HCT116 (cell line): Measurements from ENCODE around the gene CSNK1D. TPM values are rescaled to one million over a fixed set of nuclear protein-coding genes. Genes with fewer than 3 reads are reported as not detected.

ENCODE experiments used
- ATAC-seq: fragments of 200-7000 bp; cut with Tn5 transposase; 2 replicates; pipeline ENCODE4 v1.9.1; 2020; ENCODE audit warnings: mild to moderate bottlenecking, moderate library complexity
- BruUV-seq: library from RNA; stranded (reverse); fragments of 400-500 nt; replicated peaks from 2 replicates; lab custom pipeline; 2021; lab: Mats Ljungman, UMichigan
- CTCF ChIA-PET: fragments of 300-600 bp; sonication (Branson Sonifier 250); formaldehyde crosslinking; loops from one replicate; lab custom pipeline; 2021; ENCODE audit warnings: antibody characterized with exemption; lab: Charles Lee
- POLR2A ChIA-PET: fragments of 300-600, 350-600 bp; sonication (Branson Sonifier 250); formaldehyde crosslinking; loops from one replicate; lab custom pipeline; 2021; ENCODE audit warnings: antibody characterized with exemption; lab: Charles Lee
- RAD21 ChIA-PET, 2 experiments: fragments of 300-600 bp; sonication (Branson Sonifier 250); formaldehyde crosslinking; loops; one replicate each; lab custom pipeline; 2023; ENCODE audit warnings: low total read pairs in 2 of 2; ENCODE audit not compliant: uncharacterized antibody in 2 of 2, unreplicated experiment in 2 of 2, low non-redundant PET in 1 of 2; lab: Charles Lee
- DNase-seq: peaks from one replicate; pipeline ENCODE4 v3.0.0-alpha.2; 2010; ENCODE audit warnings: low read depth, low spot score
- H2AFZ ChIP-seq: fragments of 200-600 bp; shearing (Covaris generic), sonication (generic); 2 replicates; pipeline ENCODE4 v1.6.1; 2017; ENCODE audit warnings: low read depth, mixed run types, mixed read lengths, antibody characterized with exemption, low read length; ENCODE audit not compliant: poor library complexity, severe bottlenecking
- H3K27ac ChIP-seq: 2 replicates; pipeline ENCODE4 v1.5.1; 2012; ENCODE audit warnings: low read depth, low read length
- H3K27me3 ChIP-seq: fragments of 200-600 bp; sonication (generic); 2 replicates; pipeline ENCODE4 v1.6.1; 2016; ENCODE audit warnings: mixed run types, low read length, mixed read lengths; ENCODE audit not compliant: insufficient read depth
- H3K36me3 ChIP-seq, 2 experiments: fragments of 200-500 bp in 1 of 2; fragments of 200-600 bp in 1 of 2; sonication (Bioruptor generic) in 1 of 2; sonication (generic) in 1 of 2; 2 replicates each; pipeline versions ENCODE4 v1.5.1 to v1.6.1; 2014 to 2016; ENCODE audit warnings: low read length in 2 of 2, inconsistent platforms in 1 of 2, mixed read lengths in 1 of 2, mixed run types in 1 of 2; ENCODE audit not compliant: insufficient read depth in 2 of 2, control insufficient read depth in 1 of 2
- H3K4me1 ChIP-seq, 2 experiments: fragments of 200-600 bp in 1 of 2; sonication (generic) in 1 of 2; 2 replicates each; pipeline versions ENCODE4 v1.5.1 to v1.6.1; 2012 to 2017; ENCODE audit warnings: low read length in 2 of 2, inconsistent platforms in 1 of 2, mild to moderate bottlenecking in 1 of 2, mixed read lengths in 1 of 2, mixed run types in 1 of 2, moderate library complexity in 1 of 2; ENCODE audit not compliant: insufficient read depth in 2 of 2, control insufficient read depth in 1 of 2
- H3K4me2 ChIP-seq: fragments of 200-600 bp; sonication (generic); 2 replicates; pipeline ENCODE4 v1.6.1; 2017; ENCODE audit warnings: mixed run types, low read length, mixed read lengths
- H3K4me3 ChIP-seq, 2 experiments: fragments of 200-600 bp in 1 of 2; sonication (generic) in 1 of 2; replicated peaks in 1 of 2; 2 replicates each; pipeline ENCODE4 v1.5.1; 2011 to 2016; ENCODE audit warnings: low read length in 2 of 2, control low read depth in 1 of 2, low read depth in 1 of 2, mild to moderate bottlenecking in 1 of 2, mixed read lengths in 1 of 2, mixed run types in 1 of 2
- H3K79me2 ChIP-seq: fragments of 200-600 bp; sonication (generic); 2 replicates; pipeline ENCODE4 v1.6.1; 2017; ENCODE audit warnings: mild to moderate bottlenecking, mixed run types, low read length, moderate library complexity, mixed read lengths; ENCODE audit not compliant: insufficient read depth
- H3K9ac ChIP-seq: fragments of 200-600 bp; sonication (generic); 2 replicates; pipeline ENCODE4 v1.6.1; 2016; ENCODE audit warnings: low read length, mixed read lengths
- H3K9me2 ChIP-seq: fragments of 200-600 bp; sonication (generic), shearing (Covaris generic); 2 replicates; pipeline ENCODE4 v1.6.1; 2017; ENCODE audit warnings: mixed run types, mild to moderate bottlenecking, moderate library complexity; ENCODE audit not compliant: insufficient read depth
- H3K9me3 ChIP-seq, 2 experiments: fragments of 200-500 bp in 1 of 2; fragments of 200-600 bp in 1 of 2; sonication (Bioruptor generic) in 1 of 2; sonication (generic) in 1 of 2; 2 replicates each; pipeline ENCODE4 v1.6.1; 2014 to 2017; ENCODE audit warnings: low read length in 2 of 2, mixed read lengths in 2 of 2, inconsistent platforms in 1 of 2, low read depth in 1 of 2, mild to moderate bottlenecking in 1 of 2, mixed run types in 1 of 2, moderate library complexity in 1 of 2; ENCODE audit not compliant: control insufficient read depth in 1 of 2, insufficient read depth in 1 of 2
- H4K20me1 ChIP-seq: fragments of 200-600 bp; sonication (generic), shearing (Covaris generic); 2 replicates; pipeline ENCODE4 v1.6.1; 2017; ENCODE audit warnings: mixed run types, mild to moderate bottlenecking, moderate library complexity; ENCODE audit not compliant: insufficient read depth
- ATF3 ChIP-seq: IDR thresholded peaks from 2 replicates; pipeline ENCODE4 v1.6.1; 2012
- CEBPB ChIP-seq: IDR thresholded peaks from 2 replicates; pipeline ENCODE4 v1.6.1; 2012; ENCODE audit warnings: low read depth
- CTCF ChIP-seq, 3 experiments: fragments of 200-600 bp in 1 of 3; sonication (generic) in 1 of 3; IDR thresholded peaks in 2 of 3; conservative IDR thresholded peaks in 1 of 3; 2 replicates each; pipeline ENCODE4 v1.5.1; 2012 to 2017; ENCODE audit warnings: low read depth in 2 of 3, low read length in 2 of 3, antibody characterized with exemption in 1 of 3, borderline replicate concordance in 1 of 3, control low read depth in 1 of 3, mild to moderate bottlenecking in 1 of 3, mixed read lengths in 1 of 3, mixed run types in 1 of 3, moderate library complexity in 1 of 3; ENCODE audit not compliant: insufficient read depth in 1 of 3
- EGR1 ChIP-seq: IDR thresholded peaks from 2 replicates; pipeline ENCODE4 v1.6.1; 2012; ENCODE audit warnings: low read depth
- ELF1 ChIP-seq: IDR thresholded peaks from 2 replicates; pipeline ENCODE4 v1.6.1; 2012; ENCODE audit warnings: low read depth, borderline replicate concordance
- FOSL1 ChIP-seq: IDR thresholded peaks from 2 replicates; pipeline ENCODE4 v1.6.1; 2012; ENCODE audit warnings: low read depth
- POLR2A ChIP-seq: IDR thresholded peaks from 2 replicates; pipeline ENCODE4 v1.7.0; 2011; ENCODE audit warnings: borderline replicate concordance; ENCODE audit not compliant: insufficient read depth, insufficient read length; ENCODE audit errors: extremely low read depth
- POLR2AphosphoS5 ChIP-seq: IDR thresholded peaks from 2 replicates; pipeline ENCODE4 v1.6.1; 2011; ENCODE audit warnings: mild to moderate bottlenecking, low read depth, low read length, moderate library complexity
- RAD21 ChIP-seq: IDR thresholded peaks from 2 replicates; pipeline ENCODE4 v1.6.1; 2012; ENCODE audit warnings: low read depth, mild to moderate bottlenecking
- REST ChIP-seq: IDR thresholded peaks from 2 replicates; pipeline ENCODE4 v1.6.1; 2012; ENCODE audit warnings: low read depth
- SIN3A ChIP-seq: IDR thresholded peaks from 2 replicates; pipeline ENCODE4 v1.6.1; 2012; ENCODE audit warnings: low read depth
- SP1 ChIP-seq: IDR thresholded peaks from 2 replicates; pipeline ENCODE4 v1.6.1; 2012; ENCODE audit warnings: low read depth
- TCF7L2 ChIP-seq: IDR thresholded peaks from 2 replicates; pipeline ENCODE4 v1.7.0; 2011; ENCODE audit warnings: borderline replicate concordance, inconsistent platforms; ENCODE audit not compliant: insufficient read depth, insufficient read length; ENCODE audit errors: extremely low read depth
- YY1 ChIP-seq: IDR thresholded peaks from 2 replicates; pipeline ENCODE4 v1.6.1; 2011; ENCODE audit warnings: low read length, low read depth, moderate library complexity, mild to moderate bottlenecking; ENCODE audit not compliant: insufficient replicate concordance; ENCODE audit errors: extremely low read depth
- ZBTB33 ChIP-seq: IDR thresholded peaks from 2 replicates; pipeline ENCODE4 v1.6.1; 2011; ENCODE audit warnings: mild to moderate bottlenecking, low read length, moderate library complexity; ENCODE audit not compliant: insufficient replicate concordance; ENCODE audit errors: extremely low read depth
- intact Hi-C: fragments of 100-400 bp; cut with micrococcal nuclease; formaldehyde crosslinking; loops from 2 replicates; pipeline ENCODE4 v1.10.0; 2022
- total RNA-seq: library from RNA; stranded (reverse); gene quantifications from one replicate; pipeline ENCODE4 v1.2.1, GENCODE V29; 2021; ENCODE audit not compliant: unreplicated experiment

Gene CSNK1D
- total RNA-seq, 1 experiment from 2014 or later = 176 TPM

- no peak overlapping the region for H3K4me2 ChIP-seq
- H3K27me3 ChIP-seq = no peaks in the 10 kb centered on the region
- no TSS peak for BruUV-seq
- H3K4me1 ChIP-seq = peaks cover 46 to 95% of the 10 kb centered on the region in 2 experiments
- ChIA-PET CTCF (interaction anchor here (1.4 kb wide), 1 partner anchor 86 kb away, joined by 3 read pairs; no protein-coding TSS in a partner anchor), RAD21 (no interaction called here), POLR2A (no interaction called here)
- H3K4me3 ChIP-seq = no peak overlapping the region
- peaks cover 26 to 56% of the 10 kb centered on the region in 2 experiments; a peak in 3 of 4 replicates for H3K36me3 ChIP-seq
- no peak overlapping the region for H3K9ac ChIP-seq
- intact Hi-C loops = no loop called here
- no peaks in the 10 kb centered on the region for H3K9me2 ChIP-seq
- DNase-seq (no peak), ATAC-seq (no peak)
- H3K9me3 ChIP-seq = no peaks in the 10 kb centered on the region
- peak overlapping the region; percentile 62; the same call in 1 of the 2 replicates for H3K27ac ChIP-seq
- TF ChIP-seq ZBTB33 (no peak), REST (no peak), CTCF (IDR thresholded peaks at IDR 0.05 in 2 of 3, conservative IDR thresholded peaks at IDR 0.05 in 1 of 3; ENCODE audit: borderline replicate concordance in 1 of 3, insufficient read depth in 1 of 3, low read depth in 2 of 3, low read length in 2 of 3) (no peak), POLR2A (no peak), ELF1 (no peak), YY1 (no peak), SP1 (no peak), EGR1 (no peak), ATF3 (no peak), CEBPB (no peak), POLR2AphosphoS5 (no peak), RAD21 (no peak), FOSL1 (no peak), SIN3A (no peak), TCF7L2 (no peak)
- peaks cover 28% of the 10 kb centered on the region; the same call in 1 of the 2 replicates for H4K20me1 ChIP-seq
- H3K79me2 ChIP-seq = peaks cover 72% of the 10 kb centered on the region
- H2AFZ ChIP-seq = no peak overlapping the region
Measured at GRCh38 chr17:82237083-82237745, 36.3 kb downstream of the CSNK1D start.
